CD8-positive, alpha-beta memory T cell (primary cell): Measurements from ENCODE around the gene APOL2. TPM values are rescaled to one million over a fixed set of nuclear protein-coding genes. Genes with fewer than 3 reads are reported as not detected.
"Not testable (repeated sequence)": the region's sequence is repeated elsewhere in the genome, so short reads cannot be mapped to it uniquely, and the experiment has no call there.

ENCODE experiments used
- CTCF ChIA-PET: fragments of 350-600 bp; sonication (Branson Sonifier 250); formaldehyde crosslinking; loops from one replicate; lab custom pipeline; 2021; ENCODE audit warnings: antibody characterized with exemption; lab: Charles Lee
- POLR2A ChIA-PET: fragments of 350-600 bp; sonication (Branson Sonifier 250); formaldehyde crosslinking; loops from one replicate; lab custom pipeline; 2021; ENCODE audit warnings: antibody characterized with exemption; lab: Charles Lee
- DNase-seq, 5 donors: peaks; one replicate each; pipeline versions ENCODE4 v3.0.0 to v3.0.0-alpha.2; 2020 to 2022; ENCODE audit warnings: mixed read lengths in 1 of 5
- H3K27ac ChIP-seq: one replicate; pipeline ENCODE4 v1.7.0; 2013; ENCODE audit warnings: low read depth, mild to moderate bottlenecking, low read length, moderate library complexity
- H3K27me3 ChIP-seq: 2 replicates; pipeline ENCODE4 v1.7.0; 2013; ENCODE audit warnings: low read length, mild to moderate bottlenecking; ENCODE audit not compliant: insufficient read depth, poor library complexity, severe bottlenecking
- H3K36me3 ChIP-seq: 2 replicates; pipeline ENCODE4 v1.7.0; 2013; ENCODE audit warnings: mild to moderate bottlenecking, low read length, moderate library complexity; ENCODE audit not compliant: insufficient read depth
- H3K4me1 ChIP-seq: 2 replicates; pipeline ENCODE4 v1.7.0; 2013; ENCODE audit warnings: mild to moderate bottlenecking, low read length, moderate library complexity; ENCODE audit not compliant: insufficient read depth
- H3K4me3 ChIP-seq: 2 replicates; pipeline ENCODE4 v1.7.0; 2013; ENCODE audit warnings: mild to moderate bottlenecking, low read length
- H3K9me3 ChIP-seq: 2 replicates; pipeline ENCODE4 v1.7.0; 2013; ENCODE audit warnings: mild to moderate bottlenecking, low read length
- H3K27ac Mint-ChIP-seq, 8 donors: one replicate each; pipeline ENCODE4 v1.8.0; 2020 to 2021; ENCODE audit warnings: mixed read lengths in 8 of 8, mild to moderate bottlenecking in 6 of 8, inconsistent platforms in 3 of 8, moderate library complexity in 3 of 8
- H3K27me3 Mint-ChIP-seq, 2 donors: one replicate each; pipeline ENCODE4 v1.8.0; 2020 to 2021; ENCODE audit warnings: mixed read lengths in 2 of 2, mild to moderate bottlenecking in 1 of 2, moderate library complexity in 1 of 2
- H3K36me3 Mint-ChIP-seq, 3 donors: one replicate each; pipeline ENCODE4 v1.8.0; 2020 to 2021; ENCODE audit warnings: mixed read lengths in 3 of 3, inconsistent platforms in 1 of 3, mild to moderate bottlenecking in 1 of 3
- H3K4me1 Mint-ChIP-seq, 3 donors: one replicate each; pipeline ENCODE4 v1.8.0; 2020 to 2021; ENCODE audit warnings: mixed read lengths in 3 of 3, inconsistent platforms in 1 of 3, mild to moderate bottlenecking in 1 of 3
- H3K4me3 Mint-ChIP-seq, 7 donors: one replicate each; pipeline ENCODE4 v1.8.0; 2020 to 2021; ENCODE audit warnings: mixed read lengths in 7 of 7, mild to moderate bottlenecking in 6 of 7, moderate library complexity in 4 of 7, inconsistent platforms in 2 of 7
- H3K9me3 Mint-ChIP-seq, 5 donors: one replicate each; pipeline ENCODE4 v1.8.0; 2020 to 2022; ENCODE audit warnings: mixed read lengths in 5 of 5, mild to moderate bottlenecking in 3 of 5, moderate library complexity in 2 of 5, inconsistent platforms in 1 of 5
- polyA plus RNA-seq: library from polyadenylated mRNA; unstranded; fragments of 300-500 nt; fragmentation: Illumina TruSeq; gene quantifications from one replicate; pipeline ENCODE4 v1.2.3, GENCODE V29; 2021
- total RNA-seq, 2 experiments: library from RNA; stranded (reverse); gene quantifications; one replicate each; pipeline ENCODE4 v1.2.3, GENCODE V29; 2021

Gene APOL2
- total and polyA plus RNA-seq, 3 experiments from 2014 or later, result 27.1 to 62.8 (median 59.0) TPM

- Mint-ChIP-seq H3K9me3 (no peaks in the 10 kb centered on the region), H3K4me1 (peaks cover 6 to 13% (median 9%) of the 10 kb centered on the region in 3 donors)
- CTCF ChIA-PET, result interaction anchor here (2.8 kb wide), 1 partner anchor 293 kb away, joined by 10 read pairs; no protein-coding TSS in a partner anchor
These were observed 45.8 kb downstream of the APOL2 start for GRCh38 chr22:36193577-36193976.

DNA sequence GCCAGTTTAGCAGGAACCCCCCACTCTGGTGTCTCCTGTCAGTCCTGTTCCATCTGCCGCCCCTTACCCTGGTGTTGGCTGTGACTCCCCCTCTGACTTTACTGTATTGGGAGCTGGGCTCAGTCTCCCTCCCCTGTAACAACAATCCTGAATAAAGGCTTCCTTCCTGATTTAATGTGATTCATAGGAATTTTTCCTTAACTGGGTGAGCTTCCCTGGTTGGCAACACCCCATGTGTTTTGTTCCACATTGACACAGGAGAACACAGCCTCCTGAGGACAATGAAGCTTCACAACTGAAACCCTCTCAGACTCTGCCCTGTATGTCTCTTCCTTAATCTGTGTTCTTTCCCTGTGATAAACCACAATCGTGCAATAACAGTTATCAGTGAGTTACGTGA lies 46.2 kb downstream of the APOL2 start:
- Histone ChIP-seq H3K27ac (no peak overlapping the region), H3K9me3 (no peaks in the 10 kb centered on the region), H3K4me3 (no peak overlapping the region), H3K27me3 (no peaks in the 10 kb centered on the region), H3K36me3 (no peaks in the 10 kb centered on the region), H3K4me1 (no peaks in the 10 kb centered on the region)
- peaks cover 4 to 18% of the 10 kb centered on the region in 2 donors for H3K27me3 Mint-ChIP-seq
- H3K4me3 Mint-ChIP-seq, result no peak overlapping the region
- CTCF ChIA-PET, result interaction anchor here (2.8 kb wide), 1 partner anchor 294 kb away, joined by 10 read pairs; no protein-coding TSS in a partner anchor
- peak overlapping the region in 1 of 8 donors; percentile 8 for H3K27ac Mint-ChIP-seq
- no peak for DNase-seq
- no peaks in the 10 kb centered on the region for H3K9me3 Mint-ChIP-seq
- POLR2A ChIA-PET, result no interaction called here
- H3K36me3 Mint-ChIP-seq, result no peaks in the 10 kb centered on the region
- H3K4me1 Mint-ChIP-seq, result peaks cover 6 to 13% (median 9%) of the 10 kb centered on the region in 3 donors

More at GRCh38 chr22:36193577-36193976, 45.8 kb downstream of the APOL2 start:
- Histone ChIP-seq H3K27me3 (no peaks in the 10 kb centered on the region), H3K4me1 (no peaks in the 10 kb centered on the region), H3K4me3 (no peak overlapping the region), H3K9me3 (no peaks in the 10 kb centered on the region), H3K27ac (no peak overlapping the region), H3K36me3 (no peaks in the 10 kb centered on the region)
- POLR2A ChIA-PET, result no interaction called here
- H3K27me3 Mint-ChIP-seq, result peaks cover 4 to 22% of the 10 kb centered on the region in 2 donors
- H3K4me3 Mint-ChIP-seq, result no peak overlapping the region
- peak overlapping the region in 1 of 8 donors; percentile 8 for H3K27ac Mint-ChIP-seq
- no peaks in the 10 kb centered on the region for H3K36me3 Mint-ChIP-seq
- no peak for DNase-seq

DNA sequence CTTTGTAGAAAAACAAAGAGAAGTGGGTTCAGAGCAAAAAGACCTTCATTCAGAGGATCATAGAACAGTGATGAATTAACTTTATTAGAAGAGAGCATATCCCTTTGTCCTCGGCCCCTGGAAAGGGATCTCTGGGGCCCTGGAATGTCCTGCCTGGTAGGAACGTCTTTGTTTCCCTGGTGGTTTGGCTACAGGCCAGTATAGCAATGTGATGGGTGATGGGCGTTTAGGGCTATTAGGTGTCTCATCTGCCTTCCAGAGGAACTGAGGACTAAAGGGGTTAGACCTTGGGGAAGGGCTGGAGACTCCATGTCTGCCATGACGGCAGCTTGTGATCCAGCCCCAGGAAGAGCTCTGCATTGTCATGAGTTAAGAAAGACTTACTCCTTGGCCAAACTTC lies 46.8 kb downstream of the APOL2 start:
- Histone ChIP-seq H3K4me3 (no peak overlapping the region), H3K36me3 (no peaks in the 10 kb centered on the region), H3K4me1 (no peaks in the 10 kb centered on the region), H3K27me3 (no peaks in the 10 kb centered on the region), H3K27ac (no peak overlapping the region), H3K9me3 (no peaks in the 10 kb centered on the region)
- Mint-ChIP-seq H3K27me3 (peaks cover 0 to 15% of the 10 kb centered on the region in 2 donors), H3K4me1 (peaks cover 6 to 8% (median 7%) of the 10 kb centered on the region in 3 donors), H3K9me3 (no peaks in the 10 kb centered on the region), H3K36me3 (no peaks in the 10 kb centered on the region), H3K4me3 (no peak overlapping the region), H3K27ac (no peak overlapping the region)
- CTCF ChIA-PET, result interaction anchor here (2.8 kb wide), 1 partner anchor 294 kb away, joined by 10 read pairs; no protein-coding TSS in a partner anchor
- no peak for DNase-seq
- POLR2A ChIA-PET, result no interaction called here

DNA sequence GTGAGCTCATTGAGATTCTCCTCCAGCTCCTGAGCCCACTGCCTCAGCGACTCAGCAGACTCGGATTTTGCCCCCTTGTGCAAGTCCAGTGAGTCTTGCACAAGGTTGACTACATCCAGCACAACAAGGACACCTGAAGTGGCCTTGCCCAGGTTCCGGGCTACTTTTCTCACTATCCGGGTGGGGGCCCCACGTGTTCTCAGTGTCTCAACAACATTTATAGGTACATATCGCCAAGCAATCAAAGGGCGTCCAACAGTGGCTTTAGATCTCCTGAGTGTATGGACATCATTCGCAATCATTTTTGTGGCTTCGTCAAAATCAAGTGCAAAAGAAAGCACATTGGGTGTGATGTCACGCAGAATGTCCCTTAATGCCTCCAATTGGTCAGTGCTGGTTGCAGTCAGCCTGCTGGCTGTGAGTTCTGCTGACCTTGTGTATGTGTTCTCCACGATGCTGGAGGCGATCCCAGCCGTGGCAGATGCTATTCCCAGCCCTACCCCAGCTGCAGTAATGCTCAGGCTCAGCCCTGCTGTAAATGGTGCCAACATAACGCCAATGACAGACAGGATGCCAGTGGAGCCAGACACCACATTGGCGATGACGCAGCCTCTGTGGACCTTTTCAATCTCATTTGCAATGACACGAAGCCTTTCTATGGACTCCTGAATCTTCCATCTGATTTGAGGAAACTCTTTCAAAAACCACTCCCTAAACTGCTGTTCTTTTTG lies 48.1 kb downstream of the APOL2 start:
- ChIA-PET CTCF (interaction anchor here (2.8 kb wide), 1 partner anchor 296 kb away, joined by 10 read pairs; no protein-coding TSS in a partner anchor), POLR2A (no interaction called here)
- no peaks in the 10 kb centered on the region for H3K4me1 ChIP-seq
- no peak for DNase-seq
- H3K9me3 ChIP-seq, result no peaks in the 10 kb centered on the region
- Mint-ChIP-seq H3K27me3 (peaks cover 0 to 11% of the 10 kb centered on the region in 2 donors), H3K36me3 (no peaks in the 10 kb centered on the region), H3K4me3 (no peak overlapping the region), H3K27ac (peak overlapping the region in 1 of 8 donors; percentile 8), H3K4me1 (no peaks in the 10 kb centered on the region), H3K9me3 (no peaks in the 10 kb centered on the region)
- H3K4me3 ChIP-seq, result no peak overlapping the region
- no peak overlapping the region for H3K27ac ChIP-seq
- H3K36me3 ChIP-seq, result no peaks in the 10 kb centered on the region
- H3K27me3 ChIP-seq, result no peaks in the 10 kb centered on the region

DNA sequence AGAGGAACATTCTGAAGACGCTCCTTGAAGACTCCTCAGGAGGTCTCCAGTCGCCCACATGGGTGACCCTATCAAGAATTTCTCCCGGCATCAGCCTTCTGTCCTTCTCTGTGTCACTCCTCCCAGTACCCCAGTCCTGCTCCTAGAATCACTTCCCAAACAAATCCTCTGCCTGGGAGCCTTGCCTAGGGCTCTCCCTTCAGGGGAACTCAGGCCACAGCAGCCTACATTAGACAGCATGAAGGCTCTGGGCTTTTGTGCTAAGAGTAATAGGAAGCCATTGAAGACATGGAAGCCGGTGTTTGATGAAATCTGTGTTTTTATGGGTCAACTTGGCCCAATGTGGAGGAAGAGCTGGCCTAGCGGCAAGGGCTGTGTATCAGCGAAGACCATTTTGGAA lies 51.5 kb downstream of the APOL2 start:
- H3K36me3 ChIP-seq, H3K9me3 ChIP-seq, POLR2A ChIA-PET, H3K36me3 Mint-ChIP-seq, H3K27me3 ChIP-seq, DNase-seq, H3K4me3 Mint-ChIP-seq, H3K4me1 Mint-ChIP-seq, H3K27ac Mint-ChIP-seq, H3K27ac ChIP-seq, H3K4me1 ChIP-seq, CTCF ChIA-PET, H3K9me3 Mint-ChIP-seq, H3K4me3 ChIP-seq: not testable (repeated sequence)
- peaks cover 0 to 11% of the 10 kb centered on the region in 2 donors for H3K27me3 Mint-ChIP-seq

DNA sequence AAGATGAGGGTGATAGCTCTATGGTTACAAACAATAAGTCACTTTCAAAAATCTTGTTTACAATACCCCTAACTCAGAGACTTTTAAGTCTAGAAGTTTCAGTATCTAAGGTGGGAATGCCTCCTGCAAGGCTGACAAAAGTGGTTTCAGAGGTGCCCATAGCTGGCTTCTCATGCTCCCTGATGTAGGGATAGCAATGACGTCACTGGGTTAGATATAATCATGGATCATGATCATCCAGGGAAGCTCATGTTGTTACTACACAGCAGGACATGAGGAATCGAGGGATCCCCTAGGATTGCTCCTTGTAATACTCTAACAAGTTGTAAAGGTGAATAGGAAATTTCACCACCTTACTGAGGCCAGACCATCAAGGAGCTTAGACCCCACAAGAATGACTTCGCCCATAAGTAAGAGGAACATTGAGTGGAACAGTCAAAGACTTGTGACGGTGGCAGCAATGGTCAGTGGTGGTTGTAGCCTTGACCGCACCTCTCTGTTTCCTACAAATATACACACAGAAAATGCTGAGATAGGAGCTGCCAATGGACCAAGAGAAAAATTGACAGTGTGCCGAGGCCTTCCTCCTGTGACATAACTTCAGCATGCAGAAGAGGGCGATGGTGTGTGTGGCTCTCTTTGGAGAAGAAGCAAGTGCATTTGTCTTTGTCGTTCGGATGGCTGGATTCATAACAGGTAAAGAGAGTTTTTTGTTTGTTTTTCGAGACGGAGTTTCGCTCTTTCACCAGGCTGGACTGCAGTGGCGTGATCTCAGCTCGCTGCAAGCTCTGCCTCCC lies 53.3 kb downstream of the APOL2 start:
- H3K27me3 ChIP-seq, result no peaks in the 10 kb centered on the region
- no peak overlapping the region for H3K4me3 ChIP-seq
- Mint-ChIP-seq H3K36me3 (no peaks in the 10 kb centered on the region), H3K9me3 (no peaks in the 10 kb centered on the region), H3K4me1 (no peaks in the 10 kb centered on the region), H3K27me3 (peaks cover 0 to 5% of the 10 kb centered on the region in 2 donors), H3K27ac (no peak overlapping the region), H3K4me3 (no peak overlapping the region)
- no peak for DNase-seq
- ChIA-PET CTCF (interaction anchor here (0.8 to 1.7 kb wide), 4 partner anchors 34 to 120 kb away, joined by 3 to 5 read pairs (median 3); no protein-coding TSS in a partner anchor), POLR2A (no interaction called here)
- no peaks in the 10 kb centered on the region for H3K4me1 ChIP-seq
- no peaks in the 10 kb centered on the region for H3K36me3 ChIP-seq
- no peaks in the 10 kb centered on the region for H3K9me3 ChIP-seq
- no peak overlapping the region for H3K27ac ChIP-seq

GRCh38 chr22:36184433-36185025 lies 54.8 kb downstream of the APOL2 start:
- no peaks in the 10 kb centered on the region for H3K27me3 ChIP-seq
- ChIA-PET CTCF (no interaction called here), POLR2A (no interaction called here)
- Mint-ChIP-seq H3K9me3 (no peaks in the 10 kb centered on the region), H3K27me3 (peaks cover 0 to under 1% of the 10 kb centered on the region in 2 donors), H3K4me1 (peaks cover 4 to 7% (median 5%) of the 10 kb centered on the region in 3 donors), H3K36me3 (no peaks in the 10 kb centered on the region), H3K4me3 (no peak overlapping the region), H3K27ac (no peak overlapping the region)
- H3K4me3 ChIP-seq, result no peak overlapping the region
- H3K36me3 ChIP-seq, result no peaks in the 10 kb centered on the region
- H3K4me1 ChIP-seq, result peaks cover 3% of the 10 kb centered on the region
- no peaks in the 10 kb centered on the region for H3K9me3 ChIP-seq
- H3K27ac ChIP-seq, result no peak overlapping the region
- DNase-seq, result no peak
